Urothelium cell line (cell line): ENCODE measurements around the gene TPSD1.
"Not testable (repeated sequence)": the region's sequence is repeated elsewhere in the genome, so short reads cannot be mapped to it uniquely, and the experiment has no call there.

Source experiments
- DNase-seq: peaks from one replicate; pipeline ENCODE4 v3.0.0; 2011; ENCODE audit warnings: low spot score, mixed read lengths
- FAIRE-seq: peaks from 2 replicates; lab custom pipeline; 2011; peaks lifted over from hg19 to GRCh38; lab: Jason Lieb, UNC

TPSD1 gene

GRCh38 chr16:1240436-1240835 is 15.4 kb upstream of the TPSD1 start, which contains the start of gene TPSAB1:
Gene TPSAB1 (plus strand): TSS chr16:1240705. CDS start chr16:1240939, 234 bp downstream.
- FAIRE-seq: not testable (repeated sequence)

GRCh38 chr16:1241081-1241480 is 14.8 kb upstream of the TPSD1 start:
- not testable (repeated sequence) for FAIRE-seq, DNase-seq

More at GRCh38 chr16:1240436-1240835, 15.4 kb upstream of the TPSD1 start, which contains the start of gene TPSAB1:
- DNase-seq: not testable (repeated sequence)

- not testable (repeated sequence) for FAIRE-seq, DNase-seq
These were observed 12.5 kb upstream of the TPSD1 start for GRCh38 chr16:1243363-1243762.

GRCh38 chr16:1243907-1244850 is 11.7 kb upstream of the TPSD1 start:
- not testable (repeated sequence) for DNase-seq, FAIRE-seq

- no peak for FAIRE-seq
These were observed 11.0 kb upstream of the TPSD1 start for GRCh38 chr16:1244881-1245280.

GRCh38 chr16:1245452-1246020 is 10.3 kb upstream of the TPSD1 start:
- FAIRE-seq: peak; percentile 40
- DNase-seq: no peak

More at GRCh38 chr16:1244881-1245280, 11.0 kb upstream of the TPSD1 start:
- DNase-seq: no peak

GRCh38 chr16:1247903-1248537 is 7.8 kb upstream of the TPSD1 start:
- peak; percentile 99 for FAIRE-seq
- not testable (repeated sequence) for DNase-seq

GRCh38 chr16:1249031-1249755 is 6.7 kb upstream of the TPSD1 start:
- not testable (repeated sequence) for FAIRE-seq, DNase-seq

- peak; percentile 32 for FAIRE-seq
- DNase-seq: not testable (repeated sequence)
These were observed 2.0 kb upstream of the TPSD1 start for GRCh38 chr16:1253701-1254364.

GRCh38 chr16:1254821-1255220 is 1.0 kb upstream of the TPSD1 start:
- DNase-seq, FAIRE-seq: not testable (repeated sequence)

GRCh38 chr16:1256296-1256873 is 516 bp downstream of the TPSD1 start:
- DNase-seq, FAIRE-seq: not testable (repeated sequence)

- FAIRE-seq: no peak
- no peak for DNase-seq
These were observed 1.0 kb downstream of the TPSD1 start for GRCh38 chr16:1256874-1257322.

GRCh38 chr16:1257561-1258224 is 1.8 kb downstream of the TPSD1 start:
- FAIRE-seq (no peak), DNase-seq (no peak)

GRCh38 chr16:1258225-1258600 is 2.3 kb downstream of the TPSD1 start:
- no peak for FAIRE-seq
- no peak for DNase-seq

GRCh38 chr16:1258906-1259759 is 3.3 kb downstream of the TPSD1 start:
- DNase-seq (no peak), FAIRE-seq (no peak)

- FAIRE-seq: no peak
- no peak for DNase-seq
These were observed 3.8 kb downstream of the TPSD1 start for GRCh38 chr16:1259760-1260068.

GRCh38 chr16:1260101-1260680 is 4.3 kb downstream of the TPSD1 start:
- FAIRE-seq: no peak

More at GRCh38 chr16:1260101-1260680, 4.3 kb downstream of the TPSD1 start:
- no peak for DNase-seq
